HCT116 (cell line): ENCODE measurements around the gene MND1. TPM values are rescaled to one million over a fixed set of nuclear protein-coding genes. Genes with fewer than 3 reads are reported as not detected.

Experiments used
- ATAC-seq: fragments of 200-7000 bp; cut with Tn5 transposase; 2 replicates; pipeline ENCODE4 v1.9.1; 2020; ENCODE audit warnings: mild to moderate bottlenecking, moderate library complexity
- BruUV-seq: library from RNA; stranded (reverse); fragments of 400-500 nt; replicated peaks from 2 replicates; lab custom pipeline; 2021; lab: Mats Ljungman, UMichigan
- CTCF ChIA-PET: fragments of 300-600 bp; sonication (Branson Sonifier 250); formaldehyde crosslinking; loops from one replicate; lab custom pipeline; 2021; ENCODE audit warnings: antibody characterized with exemption; lab: Charles Lee
- POLR2A ChIA-PET: fragments of 300-600, 350-600 bp; sonication (Branson Sonifier 250); formaldehyde crosslinking; loops from one replicate; lab custom pipeline; 2021; ENCODE audit warnings: antibody characterized with exemption; lab: Charles Lee
- RAD21 ChIA-PET, 2 experiments: fragments of 300-600 bp; sonication (Branson Sonifier 250); formaldehyde crosslinking; loops; one replicate each; lab custom pipeline; 2023; ENCODE audit warnings: low total read pairs in 2 of 2; ENCODE audit not compliant: uncharacterized antibody in 2 of 2, unreplicated experiment in 2 of 2, low non-redundant PET in 1 of 2; lab: Charles Lee
- DNase-seq: peaks from one replicate; pipeline ENCODE4 v3.0.0-alpha.2; 2010; ENCODE audit warnings: low read depth, low spot score
- H2AFZ ChIP-seq: fragments of 200-600 bp; shearing (Covaris generic), sonication (generic); 2 replicates; pipeline ENCODE4 v1.6.1; 2017; ENCODE audit warnings: low read depth, mixed run types, mixed read lengths, antibody characterized with exemption, low read length; ENCODE audit not compliant: poor library complexity, severe bottlenecking
- H3K27ac ChIP-seq: 2 replicates; pipeline ENCODE4 v1.5.1; 2012; ENCODE audit warnings: low read depth, low read length
- H3K27me3 ChIP-seq: fragments of 200-600 bp; sonication (generic); 2 replicates; pipeline ENCODE4 v1.6.1; 2016; ENCODE audit warnings: mixed run types, low read length, mixed read lengths; ENCODE audit not compliant: insufficient read depth
- H3K36me3 ChIP-seq, 2 experiments: fragments of 200-500 bp in 1 of 2; fragments of 200-600 bp in 1 of 2; sonication (Bioruptor generic) in 1 of 2; sonication (generic) in 1 of 2; 2 replicates each; pipeline versions ENCODE4 v1.5.1 to v1.6.1; 2014 to 2016; ENCODE audit warnings: low read length in 2 of 2, inconsistent platforms in 1 of 2, mixed read lengths in 1 of 2, mixed run types in 1 of 2; ENCODE audit not compliant: insufficient read depth in 2 of 2, control insufficient read depth in 1 of 2
- H3K4me1 ChIP-seq, 2 experiments: fragments of 200-600 bp in 1 of 2; sonication (generic) in 1 of 2; 2 replicates each; pipeline versions ENCODE4 v1.5.1 to v1.6.1; 2012 to 2017; ENCODE audit warnings: low read length in 2 of 2, inconsistent platforms in 1 of 2, mild to moderate bottlenecking in 1 of 2, mixed read lengths in 1 of 2, mixed run types in 1 of 2, moderate library complexity in 1 of 2; ENCODE audit not compliant: insufficient read depth in 2 of 2, control insufficient read depth in 1 of 2
- H3K4me2 ChIP-seq: fragments of 200-600 bp; sonication (generic); 2 replicates; pipeline ENCODE4 v1.6.1; 2017; ENCODE audit warnings: mixed run types, low read length, mixed read lengths
- H3K4me3 ChIP-seq, 2 experiments: fragments of 200-600 bp in 1 of 2; sonication (generic) in 1 of 2; replicated peaks in 1 of 2; 2 replicates each; pipeline ENCODE4 v1.5.1; 2011 to 2016; ENCODE audit warnings: low read length in 2 of 2, control low read depth in 1 of 2, low read depth in 1 of 2, mild to moderate bottlenecking in 1 of 2, mixed read lengths in 1 of 2, mixed run types in 1 of 2
- H3K79me2 ChIP-seq: fragments of 200-600 bp; sonication (generic); 2 replicates; pipeline ENCODE4 v1.6.1; 2017; ENCODE audit warnings: mild to moderate bottlenecking, mixed run types, low read length, moderate library complexity, mixed read lengths; ENCODE audit not compliant: insufficient read depth
- H3K9ac ChIP-seq: fragments of 200-600 bp; sonication (generic); 2 replicates; pipeline ENCODE4 v1.6.1; 2016; ENCODE audit warnings: low read length, mixed read lengths
- H3K9me2 ChIP-seq: fragments of 200-600 bp; sonication (generic), shearing (Covaris generic); 2 replicates; pipeline ENCODE4 v1.6.1; 2017; ENCODE audit warnings: mixed run types, mild to moderate bottlenecking, moderate library complexity; ENCODE audit not compliant: insufficient read depth
- H3K9me3 ChIP-seq, 2 experiments: fragments of 200-500 bp in 1 of 2; fragments of 200-600 bp in 1 of 2; sonication (Bioruptor generic) in 1 of 2; sonication (generic) in 1 of 2; 2 replicates each; pipeline ENCODE4 v1.6.1; 2014 to 2017; ENCODE audit warnings: low read length in 2 of 2, mixed read lengths in 2 of 2, inconsistent platforms in 1 of 2, low read depth in 1 of 2, mild to moderate bottlenecking in 1 of 2, mixed run types in 1 of 2, moderate library complexity in 1 of 2; ENCODE audit not compliant: control insufficient read depth in 1 of 2, insufficient read depth in 1 of 2
- H4K20me1 ChIP-seq: fragments of 200-600 bp; sonication (generic), shearing (Covaris generic); 2 replicates; pipeline ENCODE4 v1.6.1; 2017; ENCODE audit warnings: mixed run types, mild to moderate bottlenecking, moderate library complexity; ENCODE audit not compliant: insufficient read depth
- ATF3 ChIP-seq: IDR thresholded peaks from 2 replicates; pipeline ENCODE4 v1.6.1; 2012
- CBX3 ChIP-seq: IDR thresholded peaks from 2 replicates; pipeline ENCODE4 v1.6.1; 2012; ENCODE audit warnings: low read depth
- CEBPB ChIP-seq: IDR thresholded peaks from 2 replicates; pipeline ENCODE4 v1.6.1; 2012; ENCODE audit warnings: low read depth
- EZH2 ChIP-seq: fragments of 200-600 bp; sonication (generic); IDR thresholded peaks from 2 replicates; pipeline ENCODE4 v1.6.1; 2017; ENCODE audit warnings: antibody characterized with exemption, mixed run types
- EZH2phosphoT487 ChIP-seq: fragments of 200-600 bp; IDR thresholded peaks from 2 replicates; pipeline ENCODE4 v1.6.1; 2018; ENCODE audit warnings: antibody characterized with exemption, borderline replicate concordance
- POLR2A ChIP-seq: IDR thresholded peaks from 2 replicates; pipeline ENCODE4 v1.7.0; 2011; ENCODE audit warnings: borderline replicate concordance; ENCODE audit not compliant: insufficient read depth, insufficient read length; ENCODE audit errors: extremely low read depth
- RAD21 ChIP-seq: IDR thresholded peaks from 2 replicates; pipeline ENCODE4 v1.6.1; 2012; ENCODE audit warnings: low read depth, mild to moderate bottlenecking
- TCF7L2 ChIP-seq: IDR thresholded peaks from 2 replicates; pipeline ENCODE4 v1.7.0; 2011; ENCODE audit warnings: borderline replicate concordance, inconsistent platforms; ENCODE audit not compliant: insufficient read depth, insufficient read length; ENCODE audit errors: extremely low read depth
- YY1 ChIP-seq: IDR thresholded peaks from 2 replicates; pipeline ENCODE4 v1.6.1; 2011; ENCODE audit warnings: low read length, low read depth, moderate library complexity, mild to moderate bottlenecking; ENCODE audit not compliant: insufficient replicate concordance; ENCODE audit errors: extremely low read depth
- ZBTB33 ChIP-seq: IDR thresholded peaks from 2 replicates; pipeline ENCODE4 v1.6.1; 2011; ENCODE audit warnings: mild to moderate bottlenecking, low read length, moderate library complexity; ENCODE audit not compliant: insufficient replicate concordance; ENCODE audit errors: extremely low read depth
- intact Hi-C: fragments of 100-400 bp; cut with micrococcal nuclease; formaldehyde crosslinking; loops from 2 replicates; pipeline ENCODE4 v1.10.0; 2022
- total RNA-seq: library from RNA; stranded (reverse); gene quantifications from one replicate; pipeline ENCODE4 v1.2.1, GENCODE V29; 2021; ENCODE audit not compliant: unreplicated experiment

MND1 gene
- total RNA-seq, 1 experiment from 2014 or later = 29.9 TPM

- ChIA-PET CTCF (no interaction called here), RAD21 (interaction anchor here in 1 of 2 experiments (0.7 kb wide), 1 partner anchor 76 kb away, joined by 3 read pairs; no protein-coding TSS in a partner anchor), POLR2A (no interaction called here)
- intact Hi-C loops = no loop called here
- Histone ChIP-seq H2AFZ (no peak overlapping the region), H3K9me2 (no peaks in the 10 kb centered on the region), H3K27me3 (no peaks in the 10 kb centered on the region), H3K36me3 (no peaks in the 10 kb centered on the region), H3K4me1 (no peaks in the 10 kb centered on the region), H3K27ac (no peak overlapping the region), H3K4me3 (no peak overlapping the region), H3K4me2 (no peak overlapping the region), H4K20me1 (no peaks in the 10 kb centered on the region; the same call in 1 of the 2 replicates), H3K9ac (no peak overlapping the region), H3K79me2 (no peaks in the 10 kb centered on the region), H3K9me3 (peaks cover 0 to 3% of the 10 kb centered on the region in 2 experiments; a peak in 1 of 4 replicates)
- no peak for ATAC-seq
- TF ChIP-seq EZH2 (no peak), POLR2A (no peak), CEBPB (no peak), EZH2phosphoT487 (no peak), CBX3 (no peak), ZBTB33 (no peak), TCF7L2 (no peak)
- no TSS peak for BruUV-seq
- DNase-seq = no peak
Observed at GRCh38 chr4:153296040-153296823, 48.3 kb upstream of the MND1 start.

GRCh38 chr4:153297116-153297515 lies 47.4 kb upstream of the MND1 start:
- Histone ChIP-seq H3K9me3 (peaks cover 0 to 3% of the 10 kb centered on the region in 2 experiments; a peak in 1 of 4 replicates), H3K27ac (no peak overlapping the region), H3K27me3 (no peaks in the 10 kb centered on the region), H3K4me2 (no peak overlapping the region), H3K36me3 (no peaks in the 10 kb centered on the region), H3K4me3 (no peak overlapping the region), H3K4me1 (no peaks in the 10 kb centered on the region), H3K9ac (no peak overlapping the region), H3K9me2 (no peaks in the 10 kb centered on the region), H4K20me1 (no peaks in the 10 kb centered on the region; the same call in 1 of the 2 replicates), H3K79me2 (no peaks in the 10 kb centered on the region), H2AFZ (no peak overlapping the region)
- RAD21 ChIA-PET = no interaction called here
- DNase-seq = no peak
- CTCF ChIA-PET = no interaction called here
- POLR2A ChIA-PET = no interaction called here
- no TSS peak for BruUV-seq
- ATAC-seq = no peak
- intact Hi-C loops = no loop called here
- TF ChIP-seq RAD21 = no peak
- TF ChIP-seq ATF3 = no peak
- TF ChIP-seq YY1 = no peak
- TF ChIP-seq ZBTB33 = no peak
- TF ChIP-seq CBX3 = no peak
